ENCODE measurements around the gene ZNF79. TPM values are rescaled to one million over a fixed set of nuclear protein-coding genes. Genes with fewer than 3 reads are reported as not detected.

The ZNF79 gene
- 10 to 100 TPM in 3 of 5 experiments, 1 to 10 TPM in 2; 4.8 to 17.8 (median 13.6) TPM for total RNA-seq
- 10 to 100 TPM in 1 of 2 donors, 1 to 10 TPM in 1; 5.1 to 10.8 TPM for polyA plus RNA-seq
- total RNA-seq = 13.5 reads per million, percentile 42 among the genes with 10 or more reads in this experiment

GRCh38 chr9:127423934-127424675 is at the start of gene ZNF79:
TSS of gene ZNF79 (plus strand) at chr9:127424382. CDS start at chr9:127424788, 406 bp downstream.
- Histone ChIP-seq H3K4me3 (ENCODE audit: low read length) (peak within 1 kb of the TSS; percentile 96), H3K4me1 (ENCODE audit: control insufficient read depth in 2 of 2, insufficient read depth in 2 of 2, low read length in 2 of 2) (peaks cover 12 to 27% of the 10 kb centered on the region in 2 donors), H3K9me3 (ENCODE audit: control insufficient read depth in 2 of 3, low read length in 3 of 3) (no peaks in the 10 kb centered on the region), H3K27ac (ENCODE audit: low read depth, low read length) (peak within 1 kb of the TSS; percentile 83), H3K36me3 (ENCODE audit: control insufficient read depth in 2 of 3, insufficient read depth in 3 of 3, low read length in 3 of 3) (peaks cover 0 to 12% (median 0%) of the 10 kb centered on the region in 3 experiments), H3K27me3 (ENCODE audit: control insufficient read depth in 2 of 2, insufficient read depth in 2 of 2, low read length in 2 of 2) (no peaks in the 10 kb centered on the region)
- DNase-seq = peak; percentile 80 to 96 (median 84)
- Mint-ChIP-seq H3K27ac (peak within 1 kb of the TSS; percentile 91 to 96 (median 94)), H3K9me3 (no peaks in the 10 kb centered on the region), H3K4me3 (peak within 1 kb of the TSS; percentile 93 to 99 (median 98)), H3K4me1 (peaks cover 39 to 54% (median 50%) of the 10 kb centered on the region in 7 donors), H3K27me3 (no peaks in the 10 kb centered on the region), H3K36me3 (peaks cover 0 to 14% (median 5%) of the 10 kb centered on the region in 5 donors)
- ATAC-seq = peak; percentile 94
- intact Hi-C loops (cut with micrococcal nuclease) = loop anchor here (1.0 to 2.0 kb wide), 11 partner anchors 26 to 619 kb away; partner anchors contain the start of genes LRSAM1 (in 2 of the 2), RPL12 (in 2 of the 2), PTRH1 (in 1 of the 2) and RALGPS1 (in 1 of the 2)
- ChIA-PET CTCF (interaction anchor here (1.1 to 1.3 kb wide), 2 partner anchors 9 to 210 kb away, joined by 3 to 6 read pairs; no protein-coding TSS in a partner anchor), POLR2A (interaction anchor here (0.8 to 3.0 kb wide), 6 partner anchors 22 to 202 kb away, joined by 3 to 28 read pairs (median 4); partner anchors contain the start of genes LRSAM1 and RPL12)

DNA sequence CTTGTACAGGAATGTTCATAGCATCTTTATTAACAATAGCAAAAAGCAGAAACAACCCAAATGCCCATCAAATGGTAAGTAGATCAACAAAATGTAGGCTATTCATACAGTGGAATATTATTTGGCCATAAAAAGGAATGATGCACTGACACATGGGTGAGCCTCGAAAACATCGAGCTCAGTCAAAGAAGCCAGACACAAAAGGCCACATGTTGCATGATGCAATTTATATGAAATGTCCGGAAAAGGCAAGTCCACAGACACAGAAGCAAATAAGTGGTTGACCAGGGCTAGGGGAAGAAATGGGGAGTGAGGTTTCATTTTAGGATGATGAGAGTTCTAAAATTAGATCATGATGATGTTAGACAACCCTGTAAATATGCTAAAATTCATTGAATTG is 43.7 kb upstream of the ZNF79 start:
- H3K4me1 Mint-ChIP-seq = peaks cover 0 to 10% (median 0%) of the 10 kb centered on the region in 7 donors
- no peak overlapping the region for H3K4me3 Mint-ChIP-seq
- ChIA-PET CTCF (interaction anchor here (0.7 kb wide), 2 partner anchors 22 to 25 kb away, joined by 3 to 4 read pairs; no protein-coding TSS in a partner anchor), POLR2A (interaction anchor here (1.4 kb wide), 1 partner anchor 16 kb away, joined by 3 read pairs; the partner anchor contains the start of gene SLC2A8)
- H3K9me3 Mint-ChIP-seq = peaks cover 0 to 38% (median 14%) of the 10 kb centered on the region in 11 donors
- ATAC-seq = no peak
- no peak overlapping the region for H3K27ac ChIP-seq (ENCODE audit: low read depth, low read length)
- no peak for DNase-seq
- no peaks in the 10 kb centered on the region for H3K36me3 ChIP-seq (ENCODE audit: control insufficient read depth in 2 of 3, insufficient read depth in 3 of 3, low read length in 3 of 3)
- peak overlapping the region in 1 of 9 donors; percentile 72 for H3K27ac Mint-ChIP-seq
- intact Hi-C loops (cut with micrococcal nuclease) = no loop called here
- peaks cover 68 to 89% (median 75%) of the 10 kb centered on the region in 5 donors for H3K27me3 Mint-ChIP-seq
- peaks cover 0 to 4% (median 0%) of the 10 kb centered on the region in 5 donors for H3K36me3 Mint-ChIP-seq
- no peak overlapping the region for H3K4me3 ChIP-seq (ENCODE audit: low read length)
- no peaks in the 10 kb centered on the region for H3K4me1 ChIP-seq (ENCODE audit: control insufficient read depth in 2 of 2, insufficient read depth in 2 of 2, low read length in 2 of 2)
- peaks cover 0 to 20% (median 0%) of the 10 kb centered on the region in 3 experiments for H3K9me3 ChIP-seq (ENCODE audit: control insufficient read depth in 2 of 3, low read length in 3 of 3)
- peaks cover 0 to 26% of the 10 kb centered on the region in 2 donors for H3K27me3 ChIP-seq (ENCODE audit: control insufficient read depth in 2 of 2, insufficient read depth in 2 of 2, low read length in 2 of 2)

DNA sequence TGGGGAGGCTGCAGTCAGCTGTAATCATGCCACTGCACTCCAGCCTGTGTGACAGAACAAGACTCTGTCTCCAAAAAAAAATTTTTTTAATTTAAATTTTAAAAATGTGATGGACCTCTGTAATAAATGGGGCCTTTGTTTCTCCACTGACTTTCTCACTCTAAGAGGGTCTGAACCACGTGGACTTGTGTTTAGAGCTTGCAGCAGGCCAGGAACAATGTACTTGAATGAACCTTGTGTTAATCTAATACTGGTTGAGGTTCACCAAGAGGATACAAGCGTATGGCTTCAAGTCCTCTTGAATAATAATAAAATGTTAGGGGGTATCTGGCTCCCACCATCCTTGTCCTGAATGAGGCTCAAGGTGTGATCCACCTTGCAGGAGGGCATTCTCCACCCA is 41.6 kb upstream of the ZNF79 start:
- DNase-seq = no peak
- ATAC-seq = no peak
- H3K4me1 ChIP-seq (ENCODE audit: control insufficient read depth in 2 of 2, insufficient read depth in 2 of 2, low read length in 2 of 2) = no peaks in the 10 kb centered on the region
- H3K9me3 ChIP-seq (ENCODE audit: control insufficient read depth in 2 of 3, low read length in 3 of 3) = peaks cover 0 to 20% (median 0%) of the 10 kb centered on the region in 3 experiments
- Mint-ChIP-seq H3K27me3 (peaks cover 74 to 89% (median 79%) of the 10 kb centered on the region in 5 donors), H3K36me3 (peaks cover 0 to 4% (median 0%) of the 10 kb centered on the region in 5 donors), H3K27ac (no peak overlapping the region), H3K4me3 (no peak overlapping the region), H3K4me1 (peaks cover 2 to 24% (median 10%) of the 10 kb centered on the region in 7 donors), H3K9me3 (peaks cover 0 to 32% (median 16%) of the 10 kb centered on the region in 11 donors)
- H3K27me3 ChIP-seq (ENCODE audit: control insufficient read depth in 2 of 2, insufficient read depth in 2 of 2, low read length in 2 of 2) = peaks cover 0 to 39% of the 10 kb centered on the region in 2 donors
- ChIA-PET POLR2A (no interaction called here), CTCF (no interaction called here)
- no peak overlapping the region for H3K27ac ChIP-seq (ENCODE audit: low read depth, low read length)
- no peak overlapping the region for H3K4me3 ChIP-seq (ENCODE audit: low read length)
- H3K36me3 ChIP-seq (ENCODE audit: control insufficient read depth in 2 of 3, insufficient read depth in 3 of 3, low read length in 3 of 3) = no peaks in the 10 kb centered on the region
- intact Hi-C loops (cut with micrococcal nuclease) = no loop called here

DNA sequence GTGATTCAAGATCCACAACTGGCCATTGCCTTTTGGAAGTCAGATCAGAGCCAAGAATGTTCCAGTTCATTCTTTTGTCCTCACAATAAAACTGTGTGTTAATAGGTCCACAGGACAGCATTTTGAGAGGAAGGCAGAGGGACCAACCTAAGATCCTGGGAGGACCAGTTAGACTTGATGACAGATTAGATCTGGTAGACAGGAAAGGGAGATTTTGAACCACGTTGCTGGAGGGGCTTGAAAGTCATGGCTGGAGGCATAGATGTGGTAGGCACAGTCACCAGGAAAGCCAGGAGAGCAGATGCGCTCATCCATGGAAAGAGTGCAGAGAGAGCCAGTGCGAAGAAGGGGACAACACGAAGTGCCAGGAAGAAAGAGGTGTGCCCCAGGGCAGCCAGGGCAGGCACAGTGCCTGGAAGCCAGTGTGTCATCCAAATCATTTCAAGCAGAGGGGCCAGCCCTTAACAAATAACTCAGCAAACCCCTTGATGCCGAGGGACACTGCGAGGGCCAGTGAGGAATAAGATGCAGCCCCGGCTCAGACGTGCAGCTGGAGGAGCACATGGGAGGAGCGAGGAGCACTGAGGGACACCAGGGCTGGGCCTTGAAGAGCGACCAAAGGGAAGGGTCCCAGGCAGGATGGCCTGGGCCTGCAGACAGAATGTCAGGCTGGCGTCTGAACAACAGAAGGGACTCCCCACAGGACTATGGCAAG is 40.0 kb upstream of the ZNF79 start:
- Mint-ChIP-seq H3K27me3 (peaks cover 72 to 80% (median 78%) of the 10 kb centered on the region in 5 donors), H3K4me3 (no peak overlapping the region), H3K9me3 (peaks cover 0 to 18% (median 12%) of the 10 kb centered on the region in 11 donors), H3K27ac (no peak overlapping the region), H3K36me3 (peaks cover 0 to 4% (median 0%) of the 10 kb centered on the region in 5 donors), H3K4me1 (peaks cover 16 to 37% (median 24%) of the 10 kb centered on the region in 7 donors)
- CTCF ChIA-PET = no interaction called here
- H3K4me1 ChIP-seq (ENCODE audit: control insufficient read depth in 2 of 2, insufficient read depth in 2 of 2, low read length in 2 of 2) = peaks cover 13 to 15% of the 10 kb centered on the region in 2 donors
- no peak overlapping the region for H3K27ac ChIP-seq (ENCODE audit: low read depth, low read length)
- peaks cover 0 to 13% (median 0%) of the 10 kb centered on the region in 3 experiments for H3K9me3 ChIP-seq (ENCODE audit: control insufficient read depth in 2 of 3, low read length in 3 of 3)
- no peaks in the 10 kb centered on the region for H3K36me3 ChIP-seq (ENCODE audit: control insufficient read depth in 2 of 3, insufficient read depth in 3 of 3, low read length in 3 of 3)
- DNase-seq (peak in 1 of 9 donors; percentile 20), ATAC-seq (no peak)
- POLR2A ChIA-PET = interaction anchor here (1.9 kb wide), 1 partner anchor 13 kb away, joined by 5 read pairs; the partner anchor contains the start of gene SLC2A8
- peaks cover 0 to 36% of the 10 kb centered on the region in 2 donors for H3K27me3 ChIP-seq (ENCODE audit: control insufficient read depth in 2 of 2, insufficient read depth in 2 of 2, low read length in 2 of 2)
- no peak overlapping the region for H3K4me3 ChIP-seq (ENCODE audit: low read length)
- intact Hi-C loops (cut with micrococcal nuclease) = no loop called here

DNA sequence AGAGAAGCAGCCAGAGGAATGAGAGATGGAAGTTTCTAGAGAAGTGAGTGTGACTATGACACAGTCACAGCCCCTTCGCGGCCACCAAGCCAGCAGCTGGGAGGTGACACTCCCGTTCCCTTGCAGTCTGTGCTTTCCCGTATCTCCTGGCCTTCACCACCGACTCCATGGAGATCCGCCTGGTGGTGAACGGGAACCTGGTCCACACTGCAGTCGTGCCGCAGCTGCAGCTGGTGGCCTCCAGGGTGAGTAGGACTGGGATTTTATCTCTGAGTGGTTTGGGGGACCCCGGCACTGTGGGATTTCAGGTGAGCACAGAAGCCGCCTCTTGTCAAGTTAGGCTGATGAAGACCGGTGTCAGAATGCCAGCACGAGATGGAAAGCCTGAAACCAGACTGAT is 39.3 kb upstream of the ZNF79 start:
- DNase-seq (peak in 1 of 9 donors; percentile 11), ATAC-seq (no peak)
- intact Hi-C loops (cut with micrococcal nuclease) = loop anchor here (5.0 kb wide), 2 partner anchors 73 to 398 kb away; no protein-coding TSS in a partner anchor
- POLR2A ChIA-PET = interaction anchor here (1.9 kb wide), 1 partner anchor 12 kb away, joined by 5 read pairs; the partner anchor contains the start of gene SLC2A8
- H3K4me3 Mint-ChIP-seq = no peak overlapping the region
- no peak overlapping the region for H3K27ac Mint-ChIP-seq
- Histone ChIP-seq H3K27me3 (ENCODE audit: control insufficient read depth in 2 of 2, insufficient read depth in 2 of 2, low read length in 2 of 2) (peaks cover 0 to 38% of the 10 kb centered on the region in 2 donors), H3K27ac (ENCODE audit: low read depth, low read length) (no peak overlapping the region), H3K4me1 (ENCODE audit: control insufficient read depth in 2 of 2, insufficient read depth in 2 of 2, low read length in 2 of 2) (peaks cover 13 to 20% of the 10 kb centered on the region in 2 donors), H3K36me3 (ENCODE audit: control insufficient read depth in 2 of 3, insufficient read depth in 3 of 3, low read length in 3 of 3) (no peaks in the 10 kb centered on the region), H3K9me3 (ENCODE audit: control insufficient read depth in 2 of 3, low read length in 3 of 3) (peaks cover 0 to 6% (median 0%) of the 10 kb centered on the region in 3 experiments), H3K4me3 (ENCODE audit: low read length) (no peak overlapping the region)
- peaks cover 0 to 4% (median 0%) of the 10 kb centered on the region in 5 donors for H3K36me3 Mint-ChIP-seq
- H3K27me3 Mint-ChIP-seq = peaks cover 69 to 77% (median 72%) of the 10 kb centered on the region in 5 donors
- peaks cover 0 to 10% (median 7%) of the 10 kb centered on the region in 11 donors for H3K9me3 Mint-ChIP-seq
- CTCF ChIA-PET = no interaction called here
- H3K4me1 Mint-ChIP-seq = peaks cover 16 to 38% (median 28%) of the 10 kb centered on the region in 7 donors

DNA sequence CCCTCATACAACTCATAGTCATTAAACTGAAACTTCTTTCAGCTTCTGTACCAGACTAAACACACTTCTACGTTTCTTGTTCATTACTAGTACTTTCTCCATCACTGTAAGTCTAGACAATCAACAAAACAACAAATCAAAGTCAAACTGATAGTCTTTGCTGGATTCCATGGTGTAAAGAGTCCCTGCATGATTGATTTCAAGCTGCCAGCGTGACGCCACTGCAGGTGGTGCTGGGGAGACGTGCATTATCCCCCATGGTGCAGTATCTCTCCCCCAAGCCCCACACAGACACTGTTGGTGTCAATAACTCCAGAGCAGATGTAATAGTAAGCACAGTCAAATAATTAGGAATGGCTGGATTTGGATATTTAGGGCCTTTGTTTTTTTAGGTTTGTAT is 37.9 kb upstream of the ZNF79 start:
- H3K27me3 ChIP-seq (ENCODE audit: control insufficient read depth in 2 of 2, insufficient read depth in 2 of 2, low read length in 2 of 2) = peaks cover 6 to 35% of the 10 kb centered on the region in 2 donors
- CTCF ChIA-PET = no interaction called here

More for the DNA sequence above, 37.9 kb upstream of the ZNF79 start:
- H3K27ac Mint-ChIP-seq = peak overlapping the region in 1 of 9 donors; percentile 14
- no peaks in the 10 kb centered on the region for H3K9me3 ChIP-seq (ENCODE audit: control insufficient read depth in 2 of 3, low read length in 3 of 3)
- no peaks in the 10 kb centered on the region for H3K36me3 ChIP-seq (ENCODE audit: control insufficient read depth in 2 of 3, insufficient read depth in 3 of 3, low read length in 3 of 3)
- intact Hi-C loops (cut with micrococcal nuclease) = loop anchor here (5.0 kb wide), 2 partner anchors 74 to 399 kb away; no protein-coding TSS in a partner anchor
- peaks cover 66 to 76% (median 72%) of the 10 kb centered on the region in 5 donors for H3K27me3 Mint-ChIP-seq
- no peak overlapping the region for H3K4me3 ChIP-seq (ENCODE audit: low read length)
- H3K9me3 Mint-ChIP-seq = peaks cover 0 to 7% (median 0%) of the 10 kb centered on the region in 11 donors
- H3K4me1 Mint-ChIP-seq = peaks cover 20 to 38% (median 28%) of the 10 kb centered on the region in 7 donors
- no peak for ATAC-seq
- H3K27ac ChIP-seq (ENCODE audit: low read depth, low read length) = no peak overlapping the region
- DNase-seq = peak in 1 of 9 donors; percentile 8
- peaks cover 13 to 20% of the 10 kb centered on the region in 2 donors for H3K4me1 ChIP-seq (ENCODE audit: control insufficient read depth in 2 of 2, insufficient read depth in 2 of 2, low read length in 2 of 2)
- no peak overlapping the region for H3K4me3 Mint-ChIP-seq
- POLR2A ChIA-PET = interaction anchor here (1.9 kb wide), 1 partner anchor 11 kb away, joined by 5 read pairs; the partner anchor contains the start of gene SLC2A8
- H3K36me3 Mint-ChIP-seq = no peaks in the 10 kb centered on the region
